Activated CD4-positive, alpha-beta T cell treated with anti-CD3 and anti-CD28 coated beads for 48 hours (primary cell): ENCODE data around the gene MED13.
A peak's percentile ranks its signal among the peaks of the same experiment; 100 is the strongest.

Experiments used
- DNase-seq: peaks from one replicate; pipeline ENCODE4 v3.0.0-alpha.2; 2020

The MED13 gene, protein sequence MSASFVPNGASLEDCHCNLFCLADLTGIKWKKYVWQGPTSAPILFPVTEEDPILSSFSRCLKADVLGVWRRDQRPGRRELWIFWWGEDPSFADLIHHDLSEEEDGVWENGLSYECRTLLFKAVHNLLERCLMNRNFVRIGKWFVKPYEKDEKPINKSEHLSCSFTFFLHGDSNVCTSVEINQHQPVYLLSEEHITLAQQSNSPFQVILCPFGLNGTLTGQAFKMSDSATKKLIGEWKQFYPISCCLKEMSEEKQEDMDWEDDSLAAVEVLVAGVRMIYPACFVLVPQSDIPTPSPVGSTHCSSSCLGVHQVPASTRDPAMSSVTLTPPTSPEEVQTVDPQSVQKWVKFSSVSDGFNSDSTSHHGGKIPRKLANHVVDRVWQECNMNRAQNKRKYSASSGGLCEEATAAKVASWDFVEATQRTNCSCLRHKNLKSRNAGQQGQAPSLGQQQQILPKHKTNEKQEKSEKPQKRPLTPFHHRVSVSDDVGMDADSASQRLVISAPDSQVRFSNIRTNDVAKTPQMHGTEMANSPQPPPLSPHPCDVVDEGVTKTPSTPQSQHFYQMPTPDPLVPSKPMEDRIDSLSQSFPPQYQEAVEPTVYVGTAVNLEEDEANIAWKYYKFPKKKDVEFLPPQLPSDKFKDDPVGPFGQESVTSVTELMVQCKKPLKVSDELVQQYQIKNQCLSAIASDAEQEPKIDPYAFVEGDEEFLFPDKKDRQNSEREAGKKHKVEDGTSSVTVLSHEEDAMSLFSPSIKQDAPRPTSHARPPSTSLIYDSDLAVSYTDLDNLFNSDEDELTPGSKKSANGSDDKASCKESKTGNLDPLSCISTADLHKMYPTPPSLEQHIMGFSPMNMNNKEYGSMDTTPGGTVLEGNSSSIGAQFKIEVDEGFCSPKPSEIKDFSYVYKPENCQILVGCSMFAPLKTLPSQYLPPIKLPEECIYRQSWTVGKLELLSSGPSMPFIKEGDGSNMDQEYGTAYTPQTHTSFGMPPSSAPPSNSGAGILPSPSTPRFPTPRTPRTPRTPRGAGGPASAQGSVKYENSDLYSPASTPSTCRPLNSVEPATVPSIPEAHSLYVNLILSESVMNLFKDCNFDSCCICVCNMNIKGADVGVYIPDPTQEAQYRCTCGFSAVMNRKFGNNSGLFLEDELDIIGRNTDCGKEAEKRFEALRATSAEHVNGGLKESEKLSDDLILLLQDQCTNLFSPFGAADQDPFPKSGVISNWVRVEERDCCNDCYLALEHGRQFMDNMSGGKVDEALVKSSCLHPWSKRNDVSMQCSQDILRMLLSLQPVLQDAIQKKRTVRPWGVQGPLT (N-terminal part only)

DNA sequence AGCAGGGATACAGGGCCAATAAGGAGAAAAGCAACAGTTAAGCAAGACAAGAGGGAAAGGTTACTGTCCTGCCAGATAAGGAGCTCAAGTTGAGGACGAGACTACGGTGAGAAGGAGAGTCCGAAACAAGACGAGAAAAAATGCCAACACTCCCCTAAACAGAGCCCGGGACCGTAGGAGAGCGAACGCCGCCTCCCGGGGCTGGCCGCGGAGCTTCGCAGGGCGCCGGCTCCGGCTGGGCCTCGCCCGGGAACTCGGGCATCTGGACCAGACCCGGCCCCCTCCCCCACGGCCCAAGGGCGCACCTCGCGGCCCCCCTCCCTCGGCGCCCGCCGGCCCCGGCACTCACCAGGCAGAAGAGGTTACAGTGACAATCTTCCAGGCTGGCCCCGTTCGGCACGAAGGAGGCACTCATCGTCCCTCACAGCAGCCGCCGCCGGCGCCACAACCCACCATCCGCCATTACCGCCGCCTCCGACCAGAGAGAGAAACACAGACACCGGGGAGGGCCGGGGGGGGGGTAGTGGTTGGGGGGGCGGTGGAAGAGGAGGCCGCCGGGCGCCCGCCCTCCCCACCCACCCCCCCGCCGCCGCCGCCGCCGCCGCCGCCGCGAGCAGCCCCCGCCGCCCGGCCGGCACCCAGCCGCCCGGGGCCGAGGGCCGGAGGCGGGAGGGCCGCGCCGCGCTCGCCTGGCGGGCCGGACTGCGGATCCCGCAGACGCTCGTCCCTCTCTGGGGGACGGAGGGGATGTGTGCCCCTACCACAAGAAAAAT lies at the start of gene MED13:
Gene MED13 (minus strand): TSS at position 488 of the 773 bp plus-strand sequence. CDS start 73 bp downstream, at position 415.
- DNase-seq: peak; percentile 64

DNA sequence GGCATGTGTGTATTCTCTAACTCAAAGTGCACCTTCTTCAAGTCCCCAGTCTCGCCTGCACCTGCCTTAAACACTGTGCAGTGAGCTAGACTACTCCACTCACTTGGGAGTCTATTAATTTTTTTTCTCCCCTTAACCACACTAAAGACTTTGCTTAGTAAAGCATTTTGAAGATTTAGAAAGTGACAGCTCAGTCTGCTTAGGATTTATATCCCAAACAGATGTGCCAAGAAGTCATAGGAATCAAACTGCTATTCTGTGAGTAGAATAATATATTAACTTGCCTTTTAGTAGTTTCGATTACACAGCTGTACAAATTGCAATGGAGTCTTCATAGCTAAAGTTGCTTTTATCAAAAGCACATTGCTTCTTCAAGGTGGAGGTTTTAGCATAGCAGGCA lies 47.2 kb upstream of the MED13 start:
- DNase-seq: no peak

DNA sequence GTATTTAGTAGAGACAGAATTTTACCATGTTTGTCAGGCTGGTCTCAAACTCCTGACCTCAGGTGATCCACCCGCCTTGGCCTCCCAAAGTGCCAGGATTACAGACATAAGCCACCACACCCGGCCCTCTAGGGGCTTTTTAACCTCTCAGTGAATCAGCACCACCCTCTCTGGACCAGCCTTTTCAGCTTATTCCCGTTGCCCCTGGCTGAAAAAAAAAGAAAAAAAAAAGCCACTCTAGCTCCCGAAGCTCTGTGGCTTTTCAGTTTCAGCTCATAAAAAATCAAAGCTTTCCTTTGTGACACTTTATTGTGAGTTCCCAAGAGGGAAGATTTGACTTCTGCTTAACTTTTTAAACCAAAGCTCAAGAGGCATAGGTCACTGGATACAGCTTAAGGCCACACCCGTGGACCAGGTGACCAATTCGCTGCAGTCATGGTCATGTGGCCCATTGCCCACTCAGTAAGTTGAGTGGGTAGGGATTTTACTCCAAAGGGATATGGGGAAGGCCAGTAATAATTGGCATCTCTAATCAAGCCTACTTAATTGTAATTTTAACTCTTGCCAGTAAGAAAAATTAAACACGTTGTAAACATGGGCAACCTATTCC lies 46.6 kb upstream of the MED13 start:
- no peak for DNase-seq

DNA sequence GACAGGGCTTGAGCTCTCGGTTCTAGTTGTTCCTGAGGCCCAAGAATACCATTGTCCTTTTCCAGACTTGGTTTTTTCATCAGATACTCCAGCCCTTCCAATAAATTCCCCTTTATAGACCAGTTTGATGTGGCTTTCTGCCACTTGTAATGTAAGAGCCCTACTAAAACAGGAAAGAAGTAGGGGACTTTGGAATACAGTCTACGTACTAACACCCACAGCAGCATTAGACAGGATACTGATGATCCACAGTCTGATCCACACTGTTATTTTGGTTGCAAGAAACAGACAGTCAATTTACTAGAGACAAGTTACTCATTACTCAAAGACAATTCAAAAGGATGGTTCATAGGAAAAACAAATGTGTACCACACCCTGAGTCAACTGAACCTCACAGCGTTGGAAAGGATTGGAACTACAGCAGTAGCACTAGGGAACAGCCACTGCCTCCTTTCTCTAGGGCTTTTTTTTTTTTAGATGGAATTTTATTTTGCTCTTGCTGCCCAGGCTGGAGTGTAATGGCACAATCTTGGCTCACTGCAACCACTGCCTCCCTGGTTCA lies 45.9 kb upstream of the MED13 start:
- no peak for DNase-seq

DNA sequence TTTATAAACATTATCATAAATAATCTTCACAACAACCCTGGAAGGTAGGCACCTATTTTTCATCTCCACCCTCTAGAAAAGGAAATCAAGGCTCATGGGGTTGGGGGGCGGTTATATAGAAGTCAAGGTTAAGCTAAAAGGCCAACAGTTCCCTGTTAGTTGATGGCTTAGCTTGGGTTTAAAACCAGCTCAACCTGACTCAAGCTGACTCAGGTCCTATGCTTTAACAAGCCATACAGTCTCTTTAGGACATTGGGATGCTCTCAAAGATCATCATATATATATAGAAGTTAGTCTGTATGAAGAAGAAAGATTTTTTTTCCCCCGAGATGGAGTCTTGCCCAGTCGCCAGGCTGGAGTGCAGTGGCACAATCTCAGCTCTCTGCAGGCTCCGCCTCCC lies 44.8 kb upstream of the MED13 start:
- no peak for DNase-seq

DNA sequence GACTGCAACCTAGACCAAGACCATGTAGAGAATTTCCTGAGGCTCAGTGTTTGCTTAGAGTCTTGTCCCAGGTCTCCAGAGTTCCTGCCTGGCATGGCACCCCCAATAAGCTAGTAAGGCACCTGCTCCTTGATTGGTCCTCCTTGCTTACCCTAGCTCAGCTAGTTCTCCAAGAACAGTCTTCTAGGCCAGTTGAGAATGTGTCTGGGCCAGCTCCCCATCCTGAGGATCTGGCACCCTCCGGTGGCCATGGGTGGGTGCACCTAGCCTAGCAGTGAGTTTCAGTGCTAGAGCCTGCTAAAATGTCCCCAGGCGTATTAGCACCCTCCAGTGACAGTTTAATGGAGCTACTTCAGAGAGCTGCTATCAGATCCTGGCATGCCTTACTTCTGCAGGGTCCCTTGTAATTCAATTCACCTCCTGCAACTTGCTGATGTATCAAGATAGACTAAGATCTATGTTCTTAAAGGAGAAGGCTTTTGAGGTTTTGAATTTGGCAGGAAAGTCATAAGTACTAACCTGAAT lies 44.4 kb upstream of the MED13 start:
- DNase-seq: peak; percentile 82

DNA sequence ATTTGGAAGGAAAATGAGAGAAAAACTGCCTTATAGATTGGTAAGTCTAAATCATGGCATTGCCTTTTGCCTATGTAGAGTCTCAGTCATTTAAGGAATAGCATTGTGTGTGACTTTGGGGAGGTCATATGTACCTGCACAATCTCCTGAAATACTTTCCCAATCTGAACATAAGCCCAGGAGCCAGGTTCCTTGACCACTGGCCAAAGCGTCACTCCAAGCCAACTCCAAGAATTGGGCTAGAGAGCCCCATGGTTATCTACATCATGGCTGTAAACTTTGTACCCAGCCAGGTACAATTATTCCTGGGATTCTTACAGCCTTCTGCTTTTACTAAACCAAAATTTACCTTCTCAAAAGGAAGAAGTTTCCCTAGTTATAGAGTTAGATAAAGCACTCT lies 40.8 kb upstream of the MED13 start:
- DNase-seq: no peak

DNA sequence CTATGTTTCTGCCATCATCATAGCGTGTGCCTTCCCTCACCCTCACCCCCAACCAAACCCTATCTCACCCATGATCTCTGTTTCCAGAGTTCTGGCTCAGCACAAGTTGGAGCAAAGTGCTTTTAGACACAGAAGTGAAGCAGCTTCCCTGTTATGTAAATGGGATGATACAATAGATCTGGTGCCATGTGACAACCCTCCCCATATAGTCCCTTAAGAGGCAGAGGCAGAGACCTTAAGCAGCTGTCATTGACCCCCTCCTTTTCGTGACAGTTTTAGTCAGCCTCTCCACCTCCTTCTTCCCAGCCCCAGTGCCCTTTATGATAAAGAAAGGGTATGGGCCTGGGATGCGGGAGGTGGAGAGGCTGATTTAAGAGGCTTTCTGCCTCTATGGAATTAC lies 40.3 kb upstream of the MED13 start:
- DNase-seq: no peak

DNA sequence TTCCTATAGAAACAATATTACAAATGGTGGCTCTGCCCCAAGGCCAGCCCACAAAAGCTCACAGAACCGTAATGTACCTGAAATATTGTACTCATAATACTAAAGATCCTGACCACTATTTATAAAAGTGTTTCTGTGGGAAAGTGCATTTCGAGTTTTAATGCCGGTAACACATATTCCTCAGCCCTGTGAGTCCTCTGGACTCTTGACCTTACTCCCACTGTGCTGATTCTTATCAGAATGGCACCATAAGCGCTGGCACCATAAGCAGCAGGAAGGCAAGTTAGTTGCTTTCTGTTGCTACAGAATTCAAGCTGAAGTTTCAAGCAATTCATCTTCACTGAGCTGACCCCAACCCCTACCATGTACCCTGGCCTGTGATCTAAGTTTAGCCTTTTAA lies 36.4 kb upstream of the MED13 start:
- no peak for DNase-seq

DNA sequence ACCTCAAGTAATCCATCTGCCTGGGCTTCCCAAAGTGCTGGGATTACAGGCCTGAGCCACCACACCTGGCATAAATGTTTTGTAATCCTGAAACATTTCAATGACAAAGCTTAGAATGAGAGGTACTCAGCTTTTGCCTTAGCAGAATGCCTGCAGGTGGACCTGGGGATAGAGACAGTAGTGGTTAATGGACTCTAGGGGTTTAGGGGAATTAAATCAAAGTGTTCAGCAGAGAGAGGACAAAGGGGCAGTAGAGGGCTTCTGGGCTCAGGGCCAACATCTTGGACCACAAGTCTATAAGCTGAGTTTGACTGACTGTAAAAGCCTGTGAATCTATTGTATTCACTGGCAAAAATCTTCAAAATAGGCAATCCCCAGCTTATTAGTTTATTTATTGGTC lies 36.0 kb upstream of the MED13 start:
- no peak for DNase-seq

DNA sequence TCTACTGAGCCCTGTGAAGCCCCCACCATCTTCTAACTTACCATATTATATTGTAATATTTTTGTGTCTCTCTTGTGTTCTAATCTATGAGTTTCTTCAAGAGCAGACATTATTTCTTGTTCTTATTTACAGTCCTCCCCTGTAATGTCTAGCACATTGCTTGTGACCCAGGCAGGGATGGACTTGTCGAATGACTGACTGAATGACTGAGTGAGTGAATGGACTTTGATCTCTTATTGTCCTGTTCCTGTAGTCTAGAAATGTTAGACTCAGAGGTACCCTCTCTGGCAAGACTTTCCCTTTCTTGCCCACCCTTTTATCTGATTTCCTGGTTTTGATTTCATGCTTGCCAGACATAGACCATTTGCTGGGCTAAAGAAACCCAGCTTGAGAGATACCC lies 35.0 kb upstream of the MED13 start:
- DNase-seq: no peak

DNA sequence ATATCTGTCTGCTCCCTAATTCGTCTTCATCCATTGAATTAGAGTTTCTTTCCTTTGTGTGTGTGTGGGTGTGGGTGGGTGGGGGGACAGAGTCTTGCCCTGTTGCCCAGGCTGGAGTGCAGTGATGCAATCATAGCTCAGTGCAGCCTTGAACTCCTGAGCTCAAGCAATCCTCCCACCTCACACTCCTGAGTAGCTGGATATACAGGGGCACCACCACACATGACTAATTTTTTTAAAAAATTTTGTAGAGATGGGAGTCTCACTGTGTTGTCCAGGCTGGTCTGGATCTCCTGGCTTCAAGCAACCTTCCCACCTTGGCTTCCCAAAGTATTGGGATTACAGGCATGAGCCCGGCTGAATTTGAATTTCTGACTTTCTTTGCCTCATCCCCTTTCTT lies 34.5 kb upstream of the MED13 start:
- DNase-seq: no peak

DNA sequence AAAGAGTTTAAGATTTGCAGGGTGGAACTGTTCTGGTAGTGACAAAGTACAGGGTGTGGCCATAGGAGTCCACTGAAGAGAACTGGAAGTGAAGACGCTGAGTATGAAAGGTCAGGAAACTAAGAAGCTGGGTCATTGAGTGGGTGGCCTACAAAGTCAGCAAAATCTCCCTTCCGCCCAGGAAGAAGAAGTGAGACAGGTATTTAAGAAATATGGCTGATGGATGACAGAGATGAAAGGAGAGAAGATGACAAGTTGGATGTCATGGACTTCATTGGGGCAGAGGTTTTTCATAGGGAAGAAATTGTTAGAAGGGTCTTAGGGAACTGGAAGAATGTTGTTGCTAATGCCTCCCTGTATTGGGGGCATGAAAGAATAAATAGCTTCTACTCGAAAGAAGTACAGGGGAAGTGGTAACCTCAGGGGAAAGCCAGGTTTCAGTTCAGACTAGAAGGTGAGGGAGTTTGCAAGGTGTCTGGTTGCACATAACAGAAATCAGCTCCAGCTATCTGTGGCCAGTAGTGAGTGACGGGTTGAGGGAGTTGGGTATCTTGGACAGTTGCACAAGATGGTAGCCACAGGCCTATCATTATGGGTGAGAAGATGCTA lies 33.6 kb upstream of the MED13 start:
- DNase-seq: no peak

DNA sequence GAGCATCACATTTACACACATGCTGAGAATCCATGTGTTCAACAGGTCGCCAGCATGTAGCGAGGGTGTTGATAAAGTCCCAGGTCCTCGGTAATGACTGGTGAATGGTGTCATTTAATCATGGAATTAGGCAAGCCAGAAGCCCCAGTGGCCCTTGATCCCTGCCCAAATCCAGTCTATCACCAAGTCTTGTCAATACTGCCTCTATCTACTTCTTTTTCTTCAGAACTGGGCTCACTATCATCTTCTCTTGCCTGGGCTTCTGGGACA lies 31.3 kb upstream of the MED13 start:
- DNase-seq: no peak

DNA sequence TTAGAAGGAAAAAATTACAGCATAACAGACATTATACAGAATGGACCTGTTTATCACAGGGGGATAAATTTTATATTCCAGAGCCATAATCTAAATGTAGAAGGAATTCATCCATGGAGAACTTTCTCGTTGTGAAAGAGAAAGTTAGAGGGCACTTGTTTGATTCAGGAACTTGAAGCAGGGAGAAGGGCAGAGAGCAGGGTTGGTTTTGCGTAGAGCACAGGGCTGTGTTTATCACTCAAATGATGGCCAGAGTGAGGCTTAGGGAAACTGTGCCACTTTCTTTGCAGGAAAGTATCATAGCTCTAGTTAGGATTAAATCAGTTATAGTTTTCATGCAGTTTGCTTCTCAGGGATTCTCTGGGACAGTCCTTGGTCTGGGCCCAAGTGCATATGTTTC lies 29.1 kb upstream of the MED13 start:
- no peak for DNase-seq

DNA sequence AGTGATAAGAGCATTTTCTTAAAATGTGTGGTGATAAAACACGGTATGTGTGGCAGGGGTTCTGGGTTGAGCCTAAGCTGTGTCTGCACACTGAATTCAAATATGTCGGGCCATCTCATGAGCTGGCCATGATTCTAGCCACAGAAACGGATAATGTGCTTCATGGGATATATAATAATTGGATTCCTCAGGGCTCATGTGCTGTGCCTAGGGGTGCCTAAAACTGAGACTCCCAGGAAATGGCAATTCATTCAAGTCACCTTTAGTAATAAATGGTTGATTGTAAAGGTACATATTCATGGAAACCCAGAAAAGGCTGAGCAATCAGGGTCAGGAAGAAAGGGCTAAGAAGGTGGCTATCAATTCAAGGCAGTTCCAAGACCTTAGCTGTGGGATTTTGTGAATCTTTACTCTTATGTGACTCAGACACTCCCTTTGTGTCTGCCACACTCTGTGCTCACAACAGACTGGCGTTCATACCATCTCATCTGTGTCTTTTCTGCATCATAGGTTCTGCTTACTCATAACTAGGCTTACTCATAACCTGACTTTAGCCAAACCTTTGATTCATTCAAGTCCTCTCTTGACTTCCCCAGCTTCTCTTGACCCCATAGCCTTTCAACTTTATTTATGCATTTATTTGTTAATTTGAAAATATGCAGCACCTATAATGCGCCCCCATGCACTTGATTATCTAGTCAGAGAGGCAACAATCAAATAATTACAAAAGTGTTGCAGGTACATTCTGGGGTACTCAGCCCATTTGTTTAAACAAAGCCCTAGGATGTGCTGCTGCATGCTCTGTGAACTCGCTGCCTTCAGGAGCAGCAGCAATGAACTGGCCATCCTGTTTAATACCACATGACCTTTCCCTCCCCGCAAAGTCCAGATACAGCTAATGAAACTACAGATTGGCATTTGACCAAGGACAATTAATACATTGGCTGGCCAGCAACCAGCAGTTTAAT lies 28.4 kb upstream of the MED13 start:
- DNase-seq: peak; percentile 36

DNA sequence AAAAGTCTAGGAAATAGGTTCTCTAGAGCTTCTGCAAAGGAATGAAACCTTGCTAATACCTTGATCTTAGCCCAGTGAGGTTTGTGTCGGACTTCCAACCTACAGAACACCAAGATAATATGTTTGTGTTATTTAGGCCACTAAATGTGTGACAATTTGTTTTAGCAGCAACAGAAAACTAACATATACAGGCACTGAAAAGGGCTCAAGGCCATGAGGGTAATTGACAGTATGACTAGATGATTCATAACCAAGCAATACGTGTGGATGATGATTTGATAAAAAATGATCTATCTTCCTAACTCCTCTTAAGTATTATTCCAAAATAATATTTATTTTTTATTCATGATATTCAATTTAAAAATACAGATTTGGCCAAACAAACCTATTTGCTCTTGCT lies 27.7 kb upstream of the MED13 start:
- DNase-seq: no peak

DNA sequence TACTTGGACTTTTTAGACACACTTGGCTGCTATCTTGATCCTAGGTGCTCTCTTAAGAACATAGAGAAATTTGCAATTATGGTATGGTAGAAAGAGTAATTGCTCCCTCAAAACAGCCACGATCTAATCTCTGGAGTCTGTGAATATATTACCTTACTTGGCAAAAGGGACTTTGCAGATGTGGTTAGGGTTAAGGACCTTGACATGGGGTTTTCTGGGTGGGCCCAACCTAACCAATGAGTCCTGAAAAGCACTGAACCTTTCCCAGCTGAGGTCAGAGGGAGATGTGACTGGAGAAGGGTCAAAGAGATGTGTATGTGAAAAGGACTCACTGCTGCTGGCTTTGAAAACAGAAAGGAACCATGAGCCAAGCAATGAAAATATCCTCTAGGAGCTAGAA lies 26.7 kb upstream of the MED13 start:
- no peak for DNase-seq

DNA sequence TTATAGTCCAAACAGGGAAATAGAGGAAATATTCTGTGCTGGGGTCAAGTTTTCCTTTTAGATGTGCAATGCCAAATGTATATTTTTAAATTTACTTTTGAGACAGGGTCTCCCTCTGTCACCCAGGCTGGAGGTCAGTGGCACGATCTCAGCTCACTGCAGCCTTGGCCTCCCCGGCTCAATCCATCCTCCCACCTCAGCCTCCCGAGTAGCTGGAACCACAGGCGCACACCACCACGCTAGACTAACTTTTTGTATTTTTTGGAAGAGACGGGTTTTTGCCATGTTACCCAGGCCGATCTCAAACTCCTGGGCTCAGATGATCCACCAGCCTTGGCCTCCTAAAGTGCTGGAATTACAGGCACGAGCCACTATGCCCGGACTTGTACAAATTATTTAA lies 25.8 kb upstream of the MED13 start:
- DNase-seq: no peak
